HG03469 (cell line): ENCODE results near the gene STAT6.
"Not testable (repeated sequence)": the region's sequence is repeated elsewhere in the genome, so short reads cannot be mapped to it uniquely, and the experiment has no call there.

Experiments
- ATAC-seq: cut with Tn5 transposase; IDR thresholded peaks from one replicate; pipeline ENCODE4 v1.9.1; 2021; ENCODE audit warnings: mild to moderate bottlenecking, moderate library complexity, moderate number of reproducible peaks; ENCODE audit not compliant: unreplicated experiment

STAT6 gene

GRCh38 chr12:57127726-57128518 lies 16.8 kb upstream of the STAT6 start, which contains the start of gene LRP1:
Gene LRP1, plus strand, starts transcription at chr12:57128483. Its CDS starts 482 bp downstream, at chr12:57128965.
- no peak for ATAC-seq

DNA sequence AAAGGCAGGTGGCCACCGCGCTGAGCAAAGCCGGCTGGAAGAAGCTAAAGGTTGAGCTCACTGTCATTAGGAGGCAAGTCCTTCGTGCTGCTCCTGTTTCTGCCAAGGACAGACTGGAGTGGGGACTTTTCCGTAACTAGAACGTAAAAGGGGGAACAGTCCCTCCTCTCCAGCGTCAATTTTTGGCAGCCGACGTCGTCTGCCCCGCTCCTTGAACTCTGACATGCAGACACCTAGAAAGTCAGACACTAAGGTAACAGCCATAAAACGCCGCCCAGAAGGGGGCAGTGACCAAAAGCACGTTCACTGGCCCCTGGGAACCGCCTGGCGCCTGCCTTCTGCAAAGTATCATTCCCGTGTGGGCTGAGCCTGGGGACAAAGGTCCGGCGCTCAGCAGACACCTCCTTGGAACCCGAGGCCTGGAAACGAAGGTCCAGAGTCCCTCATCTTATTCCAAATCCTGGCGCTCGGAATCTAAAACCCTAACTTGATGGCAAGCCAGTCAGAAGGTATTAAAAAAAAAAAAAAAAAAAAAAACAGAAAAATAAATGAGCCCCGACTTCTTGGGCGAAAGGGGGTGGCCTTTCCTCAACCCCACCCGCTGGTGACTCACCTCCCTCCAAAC lies 16.1 kb upstream of the STAT6 start:
- ATAC-seq: no peak

- no peak for ATAC-seq
Observed at GRCh38 chr12:57126561-57126960, 15.4 kb upstream of the STAT6 start.

GRCh38 chr12:57126061-57126460 lies 14.9 kb upstream of the STAT6 start:
- no peak for ATAC-seq

DNA sequence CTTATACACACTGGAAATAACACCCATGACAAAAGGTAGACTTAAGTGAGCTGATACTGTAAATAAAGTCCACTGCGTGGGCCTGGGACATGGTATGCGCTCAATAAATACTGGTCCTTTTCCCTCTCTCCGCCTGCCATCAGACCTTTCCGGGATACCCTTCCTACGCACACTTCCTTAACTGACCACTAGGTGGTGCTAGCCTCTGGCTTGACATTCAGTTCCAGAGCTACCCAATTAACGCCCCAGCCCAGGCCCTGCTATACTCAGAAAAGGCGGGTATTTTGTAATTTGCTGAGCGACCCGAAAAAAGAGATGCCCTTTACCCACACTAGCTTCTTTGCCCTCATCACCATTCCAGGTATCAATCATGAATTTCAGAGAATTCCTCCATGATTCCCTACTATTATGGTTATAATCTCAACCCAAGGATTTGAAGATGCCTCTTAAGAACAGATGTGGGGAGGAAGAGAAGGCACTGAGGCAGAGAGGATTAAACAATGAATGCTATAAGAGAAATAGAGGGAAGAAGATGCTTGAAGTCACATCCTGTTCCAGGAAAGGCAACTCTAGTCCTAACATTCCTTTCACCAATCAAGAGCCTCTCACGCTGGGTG lies 13.2 kb upstream of the STAT6 start:
- ATAC-seq: no peak

DNA sequence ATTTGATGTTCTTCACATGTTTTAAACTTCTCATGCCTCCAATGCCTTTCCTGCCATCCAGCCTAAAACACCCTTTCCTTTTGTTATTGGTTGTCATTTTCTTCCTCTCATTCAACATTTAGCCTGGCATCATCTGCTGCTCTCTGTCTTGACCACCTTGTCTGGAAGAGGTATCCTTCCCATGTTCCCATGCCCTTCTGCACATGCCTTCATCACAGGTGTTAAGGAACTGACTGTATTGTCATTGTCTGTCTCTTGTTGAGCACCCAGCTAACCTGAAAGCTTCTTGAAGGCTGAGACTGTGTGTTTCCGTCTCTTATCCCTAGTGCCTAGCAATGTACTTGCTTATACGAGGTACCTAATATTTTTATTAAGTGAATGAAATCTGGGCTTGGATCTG lies 12.7 kb upstream of the STAT6 start:
- no peak for ATAC-seq

DNA sequence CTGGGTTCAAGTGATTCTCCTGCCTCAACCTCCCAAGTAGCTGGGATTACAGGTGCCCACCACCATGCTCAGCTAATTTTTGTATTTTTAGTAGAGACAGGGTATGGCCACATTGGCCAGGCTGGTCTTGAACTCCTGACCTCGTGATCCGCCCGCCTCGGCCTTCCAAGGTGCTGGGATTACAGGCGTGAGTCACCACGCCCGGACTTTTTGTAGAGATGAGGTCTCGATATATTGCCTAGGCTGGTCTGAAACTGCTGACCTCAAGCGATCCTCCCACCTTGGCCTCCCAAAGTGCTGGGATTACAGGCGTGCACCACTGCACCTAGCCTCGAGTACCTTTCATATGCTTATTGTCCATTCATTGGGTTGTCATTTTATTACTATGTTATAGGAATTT lies 9.6 kb upstream of the STAT6 start:
- ATAC-seq: not testable (repeated sequence)

DNA sequence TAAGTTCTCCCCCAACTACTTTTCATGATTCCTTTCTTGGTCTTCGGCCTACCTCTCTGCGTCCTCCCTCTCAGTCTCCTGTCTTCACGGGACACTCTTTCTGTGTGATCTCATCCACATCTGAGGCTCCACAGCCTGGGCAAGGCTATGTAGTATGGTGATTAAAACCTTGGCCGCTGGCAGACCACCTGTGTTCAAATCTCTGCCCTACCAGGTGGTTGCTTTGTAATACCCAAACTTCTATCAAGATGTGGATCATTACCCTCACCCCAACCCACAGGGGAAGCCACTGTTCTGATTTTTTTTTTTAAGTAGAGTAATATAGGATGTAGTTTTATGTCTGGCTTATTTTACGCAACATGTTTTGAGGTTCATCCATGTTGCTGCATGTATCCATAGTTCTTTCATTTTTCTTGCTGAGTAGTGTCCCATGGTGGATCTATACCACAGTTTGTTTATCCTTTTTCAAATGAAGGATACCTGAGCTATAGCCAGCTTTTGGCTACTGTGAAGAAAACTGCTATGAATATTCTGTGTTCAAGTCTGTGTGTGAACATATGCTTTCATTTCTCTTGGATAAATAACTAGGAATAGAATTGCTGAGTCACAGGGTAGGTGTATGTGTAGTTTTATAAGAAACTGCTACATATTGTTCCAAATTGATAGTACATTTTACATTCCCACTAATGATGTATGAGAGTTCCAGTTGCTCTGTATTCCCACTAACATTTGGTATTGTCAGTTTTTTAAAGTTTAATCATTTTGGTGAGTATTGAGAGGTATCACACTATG lies 8.3 kb upstream of the STAT6 start:
- ATAC-seq: no peak

GRCh38 chr12:57118711-57119271 lies 7.6 kb upstream of the STAT6 start:
- ATAC-seq: no peak

DNA sequence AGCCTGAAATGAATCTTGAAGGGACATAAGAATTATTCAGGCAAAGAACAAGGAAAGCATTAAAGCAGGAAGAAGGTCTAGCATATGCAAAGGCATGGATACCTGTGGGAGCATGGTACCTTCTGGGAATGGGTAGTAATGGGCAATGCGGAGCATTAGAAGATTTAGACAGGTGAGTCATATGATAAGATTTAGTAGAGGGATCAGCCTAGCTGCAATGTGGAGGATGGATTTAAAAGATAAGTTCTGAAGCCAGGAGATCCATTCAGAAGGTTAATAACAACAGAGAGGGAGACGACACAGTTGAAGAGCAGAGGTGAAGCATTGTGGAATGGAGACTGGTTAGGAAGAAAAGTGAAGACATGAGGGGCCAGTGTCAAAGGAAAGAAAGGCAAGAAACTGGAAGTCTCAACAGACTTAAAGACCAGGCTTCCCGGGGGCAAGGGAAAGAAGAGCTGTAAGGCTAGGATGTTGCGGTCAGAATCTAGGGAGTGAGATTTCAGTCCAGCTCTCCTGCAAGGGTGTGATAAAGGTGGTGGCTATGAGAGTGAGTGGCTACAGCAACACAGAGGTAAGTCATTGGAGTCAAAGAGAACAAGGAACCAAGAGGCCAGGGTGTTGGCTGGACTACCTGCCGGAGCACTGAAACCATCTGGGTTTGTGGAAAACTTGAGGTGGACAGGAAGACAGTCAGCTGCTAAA lies 5.6 kb upstream of the STAT6 start:
- ATAC-seq: no peak

DNA sequence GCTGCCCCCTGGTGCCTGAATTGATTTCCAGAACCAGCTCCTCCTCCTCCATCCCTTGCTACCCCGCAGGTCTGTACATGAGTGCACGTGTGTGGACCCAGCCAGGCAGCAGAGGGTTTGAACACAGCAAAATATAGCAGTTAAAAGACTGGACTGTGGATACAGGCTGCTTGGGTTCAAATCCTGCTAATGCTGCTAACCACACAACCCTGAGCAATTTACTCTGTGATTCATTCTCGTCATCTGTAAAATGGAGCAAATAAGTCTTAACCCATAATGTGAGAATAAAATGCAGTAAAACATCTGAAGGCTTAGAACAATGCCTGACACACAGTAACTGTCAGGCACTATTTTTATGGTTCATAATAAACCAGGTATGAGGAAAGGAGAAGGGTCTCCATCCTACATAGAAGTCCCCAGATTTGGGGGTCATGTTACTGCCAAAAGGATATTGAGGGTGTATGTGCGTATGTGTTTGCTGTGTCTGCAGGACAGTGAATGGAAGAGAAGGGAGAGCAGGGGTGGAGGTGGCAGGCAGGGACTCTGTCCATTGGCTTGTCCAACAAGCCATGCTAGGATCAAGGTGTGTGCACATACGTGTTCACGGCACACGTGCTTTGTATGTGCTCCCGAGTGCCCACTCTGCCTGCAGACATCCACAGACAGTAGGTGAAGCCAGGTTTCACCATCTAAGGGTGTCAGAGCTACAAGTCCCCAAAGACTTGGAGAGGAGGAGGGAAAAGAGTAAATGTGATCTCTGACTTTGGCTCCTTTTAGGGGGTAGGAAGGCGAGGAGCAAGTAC lies 1.5 kb upstream of the STAT6 start:
- no peak for ATAC-seq

DNA sequence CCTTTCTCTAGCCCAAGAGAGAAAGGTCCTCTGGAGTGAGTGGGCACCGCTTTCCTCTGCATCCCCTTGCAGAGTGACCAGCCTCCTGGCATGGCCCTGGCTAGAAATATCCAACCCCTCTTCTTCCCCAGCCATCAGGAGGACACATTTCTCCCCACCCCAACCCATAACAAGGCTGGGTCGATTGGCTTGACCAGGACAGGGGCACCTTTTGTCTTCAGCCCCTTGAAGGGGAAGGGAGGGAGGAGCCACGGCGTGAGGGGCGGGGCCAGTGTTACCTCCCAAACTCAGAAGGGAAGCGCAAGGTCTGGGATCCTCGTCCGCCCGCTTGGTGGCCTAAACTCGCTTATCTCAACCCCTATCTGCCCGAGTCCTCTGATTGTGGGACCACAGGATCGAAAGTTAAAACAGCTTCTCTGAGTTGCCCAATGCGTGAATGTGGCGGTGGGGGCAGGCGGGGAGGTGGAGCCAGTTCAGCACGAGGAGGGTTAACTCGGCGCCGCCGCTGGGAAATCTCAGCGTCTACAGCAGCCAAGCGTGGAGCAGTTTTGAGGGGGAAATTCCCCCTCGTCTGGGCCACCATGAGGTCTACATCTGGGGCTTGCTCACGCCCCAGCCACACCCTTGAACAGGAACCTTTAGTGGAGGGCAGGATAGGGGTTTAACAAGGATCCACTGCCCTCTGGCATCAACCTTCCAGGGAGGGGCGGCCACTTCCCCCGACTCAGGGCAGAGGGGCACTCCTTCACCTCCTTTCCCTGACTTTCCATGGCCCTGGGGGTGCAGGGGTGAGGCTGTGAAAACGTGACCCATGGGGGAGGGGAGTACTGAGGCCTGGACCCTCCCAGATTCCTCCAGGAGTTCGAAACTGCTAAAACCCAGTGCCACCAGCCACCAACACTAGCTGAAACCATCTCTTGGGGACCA lies 795 bp downstream of the STAT6 start:
- no peak for ATAC-seq

- no peak for ATAC-seq
Observed at GRCh38 chr12:57109207-57110103, 1.7 kb downstream of the STAT6 start.

DNA sequence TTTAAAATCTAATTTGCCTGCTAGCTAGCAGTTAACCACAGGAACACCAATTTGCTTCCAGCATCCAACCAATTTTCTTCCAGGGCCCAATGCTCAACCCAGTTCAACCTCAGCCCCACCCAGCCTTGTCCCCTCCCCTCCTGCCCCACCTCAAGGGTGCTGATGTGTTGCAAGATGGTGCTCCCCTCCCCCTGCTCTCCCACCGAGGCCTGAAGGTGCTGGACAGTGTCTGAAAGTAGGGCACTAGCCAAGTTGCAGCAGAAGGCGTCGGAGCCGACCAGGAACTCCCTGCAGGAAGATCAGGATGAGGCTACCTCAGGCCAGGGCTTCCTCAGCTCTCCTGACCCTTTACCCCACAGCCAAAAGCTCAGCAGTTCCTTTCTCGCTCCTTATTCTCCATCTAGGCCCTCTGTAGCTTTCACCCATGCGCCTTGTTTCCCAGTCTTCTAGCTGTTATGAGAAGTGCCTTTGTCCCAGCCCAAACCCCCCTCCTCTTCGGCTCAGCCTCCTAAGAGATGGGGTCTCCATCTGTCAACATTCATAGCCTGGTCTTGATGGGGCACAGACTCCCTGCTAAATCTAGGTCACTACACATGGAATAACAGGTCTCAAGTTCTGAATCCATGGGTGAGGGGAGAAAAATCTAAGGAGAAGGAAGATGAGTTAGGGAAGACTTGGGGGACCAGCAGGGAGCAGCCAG lies 3.6 kb downstream of the STAT6 start:
- ATAC-seq: no peak

GRCh38 chr12:57106021-57106708 lies 5.0 kb downstream of the STAT6 start:
- ATAC-seq: no peak
